Measurements from ENCODE around the gene AIFM3.

- TF ChIP-seq, protein P1, sequence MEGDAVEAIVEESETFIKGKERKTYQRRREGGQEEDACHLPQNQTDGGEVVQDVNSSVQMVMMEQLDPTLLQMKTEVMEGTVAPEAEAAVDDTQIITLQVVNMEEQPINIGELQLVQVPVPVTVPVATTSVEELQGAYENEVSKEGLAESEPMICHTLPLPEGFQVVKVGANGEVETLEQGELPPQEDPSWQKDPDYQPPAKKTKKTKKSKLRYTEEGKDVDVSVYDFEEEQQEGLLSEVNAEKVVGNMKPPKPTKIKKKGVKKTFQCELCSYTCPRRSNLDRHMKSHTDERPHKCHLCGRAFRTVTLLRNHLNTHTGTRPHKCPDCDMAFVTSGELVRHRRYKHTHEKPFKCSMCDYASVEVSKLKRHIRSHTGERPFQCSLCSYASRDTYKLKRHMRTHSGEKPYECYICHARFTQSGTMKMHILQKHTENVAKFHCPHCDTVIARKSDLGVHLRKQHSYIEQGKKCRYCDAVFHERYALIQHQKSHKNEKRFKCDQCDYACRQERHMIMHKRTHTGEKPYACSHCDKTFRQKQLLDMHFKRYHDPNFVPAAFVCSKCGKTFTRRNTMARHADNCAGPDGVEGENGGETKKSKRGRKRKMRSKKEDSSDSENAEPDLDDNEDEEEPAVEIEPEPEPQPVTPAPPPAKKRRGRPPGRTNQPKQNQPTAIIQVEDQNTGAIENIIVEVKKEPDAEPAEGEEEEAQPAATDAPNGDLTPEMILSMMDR (IDR thresholded peaks at IDR 0.05): no peak
- no peak for TF ChIP-seq POLR2A (IDR thresholded peaks at IDR 0.05)
Measured at GRCh38 chr22:20930004-20930403, 37.1 kb upstream of the AIFM3 start.
